Suppressor macrophage treated with lipopolysaccharide for 1 hour (primary cell): ENCODE data around the gene TMC7.
A peak's percentile ranks its signal among the peaks of the same experiment; 100 is the strongest.

Experiments
- DNase-seq, 3 donors: peaks; one replicate each; pipeline ENCODE4 v3.0.0-alpha.2; 2020 to 2022

TMC7 gene

DNA sequence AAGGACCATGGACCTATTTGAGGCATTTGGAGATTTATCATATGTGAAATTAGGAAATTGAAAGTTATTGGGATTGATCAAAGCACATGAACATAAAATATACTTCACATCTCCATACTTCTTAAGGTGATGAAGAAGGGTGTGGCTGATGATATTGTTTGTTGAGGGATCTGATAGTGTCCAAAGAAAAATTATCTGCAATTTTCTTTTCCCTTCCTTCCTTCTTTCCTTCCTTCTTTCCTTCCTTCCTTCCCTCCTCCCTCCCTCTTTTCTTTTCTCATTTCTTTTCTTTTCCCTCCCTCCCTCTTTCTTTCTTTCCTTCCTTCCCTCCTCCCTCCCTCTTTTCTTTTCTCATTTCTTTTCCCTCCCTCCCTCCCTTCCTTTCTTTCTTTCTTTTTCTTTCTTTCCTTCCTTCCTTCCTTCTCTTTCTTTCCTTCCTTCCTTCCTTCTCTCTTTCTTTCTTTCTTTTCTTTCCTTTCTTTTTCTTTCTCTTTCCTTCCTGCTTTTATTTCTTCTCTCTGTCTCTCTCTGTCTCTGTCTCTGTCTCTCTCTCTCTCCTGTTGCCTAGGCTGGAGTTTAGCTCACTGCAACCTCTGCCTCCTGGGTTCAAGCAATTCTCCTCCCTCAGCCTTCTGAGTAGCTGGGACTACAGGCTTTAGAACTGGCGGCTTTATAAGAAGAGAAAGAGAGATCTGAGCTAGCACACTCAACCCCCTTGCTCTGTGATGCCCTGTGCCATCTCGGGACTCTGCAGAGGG, 109.1 kb downstream of the TMC7 start:
- DNase-seq: no peak

- DNase-seq: no peak
Observed at GRCh38 chr16:19093631-19094541, 110.2 kb downstream of the TMC7 start.

DNA sequence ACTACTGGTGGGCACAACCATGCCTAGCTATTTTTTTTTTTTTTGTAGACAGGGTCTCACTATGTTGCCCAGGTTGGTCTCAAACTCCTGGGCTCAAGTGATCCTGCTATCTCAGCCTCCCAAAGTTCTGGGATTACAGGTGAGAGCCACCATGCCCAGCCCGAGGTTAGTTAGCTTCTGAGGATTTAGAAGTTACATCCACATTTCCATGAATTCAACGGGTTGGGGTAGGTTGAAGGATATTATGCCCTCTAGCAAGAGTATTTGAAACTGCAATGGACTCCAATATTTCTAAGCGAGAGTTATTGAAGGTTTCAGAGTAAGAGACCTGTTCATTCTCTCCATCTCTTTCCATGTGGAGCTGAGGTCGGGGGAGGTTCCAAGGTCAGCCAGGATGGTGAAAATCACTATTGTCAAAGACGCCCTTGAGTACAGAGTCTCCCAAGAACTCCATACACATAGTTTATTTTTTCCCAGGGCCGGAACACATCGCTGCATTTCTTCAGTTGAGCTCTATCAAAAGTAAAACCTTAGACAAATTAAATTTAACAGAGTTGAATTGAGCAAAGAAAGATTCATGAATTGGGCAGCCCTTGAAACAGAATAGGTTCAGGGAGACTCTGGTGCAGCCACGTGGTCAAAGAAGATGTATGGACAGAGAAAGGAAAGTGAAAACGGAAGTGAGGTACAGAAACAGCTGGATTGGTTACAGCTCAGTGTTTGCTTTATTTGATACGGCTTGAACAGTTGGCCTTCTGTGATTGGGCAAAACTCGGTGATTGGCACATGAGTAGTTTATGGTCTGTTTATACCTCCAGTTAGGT, 111.0 kb downstream of the TMC7 start:
- DNase-seq: peak; percentile 80 to 91 (median 91)

GRCh38 chr16:19095654-19096053, 111.9 kb downstream of the TMC7 start:
- DNase-seq: peak in 2 of 3 donors; percentile 38 to 40

GRCh38 chr16:19098173-19098572, 114.4 kb downstream of the TMC7 start:
- no peak for DNase-seq

- DNase-seq: peak in 1 of 3 donors; percentile 17
Observed at GRCh38 chr16:19102187-19102872, 118.6 kb downstream of the TMC7 start.

DNA sequence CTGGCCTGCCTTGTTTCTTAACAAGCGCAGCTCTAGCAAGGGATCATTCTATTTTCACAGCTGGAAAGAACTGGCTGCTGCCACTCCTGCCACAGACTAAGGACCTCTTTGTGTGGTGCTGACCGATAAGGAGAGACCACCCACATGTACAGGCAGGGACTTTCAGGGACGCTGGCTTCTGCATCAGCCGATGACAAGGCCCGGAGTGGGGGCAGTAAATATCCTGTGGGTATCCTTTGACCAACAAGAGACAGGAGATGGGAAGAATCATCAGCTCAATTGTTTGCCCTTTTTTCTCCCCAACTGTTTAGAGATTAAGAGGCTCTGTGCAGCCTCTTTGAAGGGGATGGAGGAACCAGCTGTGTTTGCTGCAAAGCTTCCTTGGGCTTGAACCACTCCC, 120.9 kb downstream of the TMC7 start:
- no peak for DNase-seq

DNA sequence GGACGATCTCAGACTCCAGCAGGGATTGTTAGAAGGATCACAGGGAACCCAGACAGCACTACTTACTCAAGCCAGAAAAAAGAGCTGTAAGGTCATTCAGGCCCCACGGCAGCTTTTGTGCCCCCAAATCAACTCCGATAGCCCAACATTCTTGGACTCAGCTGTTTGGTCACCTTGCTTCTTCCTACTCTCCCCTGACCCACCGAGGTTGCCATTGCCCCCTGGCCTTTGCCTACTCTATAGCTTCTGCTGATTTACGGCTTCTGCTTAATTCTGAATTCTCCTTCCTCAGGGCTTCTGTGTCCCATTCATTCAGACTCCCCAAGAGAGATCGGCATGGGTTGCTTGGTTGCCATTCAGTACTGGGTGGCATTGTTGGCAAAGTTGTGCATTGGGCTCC, 121.4 kb downstream of the TMC7 start:
- DNase-seq: no peak

GRCh38 chr16:19105891-19106624, 122.3 kb downstream of the TMC7 start:
- DNase-seq: peak in 2 of 3 donors; percentile 22 to 30

- DNase-seq: peak in 1 of 3 donors; percentile 18
Observed at GRCh38 chr16:19106625-19107020, 122.9 kb downstream of the TMC7 start.

DNA sequence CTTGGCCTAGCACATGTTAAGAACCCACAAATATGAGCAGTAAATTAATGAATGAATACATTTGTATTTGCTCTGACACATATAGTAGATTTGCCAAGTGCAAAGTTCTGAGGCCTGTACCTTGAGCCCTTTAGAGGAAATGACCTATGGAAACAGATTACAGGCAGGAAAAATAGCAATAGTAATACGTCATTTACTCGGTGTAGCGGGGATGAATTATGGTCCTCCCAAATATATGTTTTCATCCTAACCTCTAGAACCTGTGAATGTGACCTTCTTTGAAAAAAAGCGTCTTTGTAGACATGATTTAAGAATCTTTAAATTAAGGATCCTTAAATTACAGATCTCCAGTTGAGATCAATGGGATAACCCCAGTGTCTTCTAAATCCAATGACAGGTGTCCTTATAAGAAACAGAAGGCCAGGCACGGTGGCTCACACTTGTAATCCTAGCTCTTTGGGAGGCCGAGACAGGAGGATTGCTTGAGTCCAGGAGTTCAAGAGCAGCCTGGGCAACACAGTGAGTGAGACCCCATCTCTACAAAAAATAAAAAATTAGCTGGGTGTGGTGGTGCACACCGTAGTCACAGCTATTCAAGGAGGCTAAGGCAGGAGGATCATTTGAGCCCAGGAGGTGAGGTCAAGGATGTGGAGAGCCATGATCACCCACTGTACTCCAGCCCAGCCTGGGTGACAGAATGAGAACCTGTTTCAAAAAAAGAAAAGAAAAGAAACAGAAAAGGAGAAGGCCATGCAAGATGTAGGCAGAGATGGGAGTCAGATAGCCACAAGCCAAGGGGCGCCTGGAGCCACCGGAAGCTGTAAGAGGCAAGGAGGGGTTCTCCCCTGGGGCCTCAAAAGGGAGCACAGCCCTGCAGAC, 124.9 kb downstream of the TMC7 start:
- DNase-seq: no peak

DNA sequence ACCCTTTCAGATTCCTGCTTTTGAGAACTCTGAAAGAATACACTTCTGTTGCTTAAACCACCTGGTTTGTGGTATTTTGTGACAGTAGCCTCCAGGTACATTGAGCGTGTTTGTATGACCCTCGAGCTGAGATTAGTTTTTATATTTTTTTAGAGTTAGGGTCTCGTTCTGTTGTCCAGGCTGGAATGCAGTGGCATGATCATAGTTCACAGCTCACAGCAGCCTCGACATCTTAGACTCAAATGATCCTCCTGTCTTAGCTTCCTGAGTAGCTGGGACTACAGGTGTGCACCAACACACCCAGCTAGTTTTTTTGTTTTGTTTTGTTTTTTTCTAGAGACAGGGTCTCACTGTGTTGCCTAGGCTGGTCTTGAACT, 125.5 kb downstream of the TMC7 start:
- DNase-seq: no peak

DNA sequence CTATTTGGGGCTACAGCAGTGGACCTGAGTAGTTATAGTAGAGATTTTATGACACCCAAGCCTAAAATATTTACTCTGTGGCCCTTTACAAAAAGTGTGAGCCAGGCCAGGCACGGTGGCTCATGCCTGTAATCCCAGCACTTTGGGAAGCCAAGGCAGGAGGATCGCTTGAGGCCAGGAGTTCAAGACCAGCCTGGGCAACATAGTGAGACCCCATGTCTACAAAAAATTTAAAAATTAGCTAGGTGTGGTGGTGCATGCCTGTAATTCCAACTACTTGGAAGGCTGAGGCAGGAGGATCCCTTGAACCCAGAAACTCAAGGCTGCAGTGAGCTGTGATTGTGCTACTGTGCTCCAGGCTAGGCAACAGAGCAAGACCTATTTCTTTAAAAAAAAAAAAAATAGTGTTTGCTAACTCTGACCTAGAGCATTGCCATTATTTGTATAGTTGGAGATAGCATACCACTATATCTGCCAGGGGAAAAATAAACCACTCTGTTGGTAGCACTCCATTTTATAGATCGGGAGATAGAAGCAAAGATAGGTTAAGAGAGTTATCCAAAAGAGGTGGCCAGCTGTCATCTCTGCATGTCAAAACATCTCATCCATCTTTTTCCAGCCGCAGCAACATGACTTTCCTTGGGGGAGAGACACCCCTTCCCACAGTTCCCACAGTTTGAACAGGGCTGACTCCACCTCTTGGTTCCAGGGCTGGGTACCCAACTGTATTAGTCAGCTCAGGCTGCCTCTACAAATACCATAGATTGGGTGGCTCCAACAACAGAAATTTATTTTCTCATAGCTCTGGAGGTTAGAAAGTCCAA, 127.0 kb downstream of the TMC7 start:
- DNase-seq: no peak

DNA sequence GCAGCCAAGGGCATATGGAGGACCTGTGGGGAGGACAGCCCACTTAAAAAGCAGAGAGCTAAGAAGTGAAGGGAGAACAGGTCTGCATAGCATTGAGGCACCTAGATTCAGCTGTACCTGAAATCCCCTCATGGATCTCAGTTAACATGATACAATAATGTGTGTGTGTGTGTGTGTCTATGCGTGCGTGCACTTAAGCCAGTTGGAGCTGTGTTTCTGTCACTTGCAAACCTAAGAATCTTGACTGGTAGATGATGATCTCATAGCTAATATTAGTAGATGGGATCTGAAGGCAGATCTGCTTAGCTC, 128.3 kb downstream of the TMC7 start:
- DNase-seq: no peak
